HG03159 (cell line): ENCODE results near the gene ADI1.

Source experiments
- ATAC-seq: cut with Tn5 transposase; IDR thresholded peaks from one replicate; pipeline ENCODE4 v1.9.1; 2021; ENCODE audit warnings: mild to moderate bottlenecking, moderate library complexity; ENCODE audit not compliant: unreplicated experiment

Gene ADI1

GRCh38 chr2:3519255-3520205, at the start of gene ADI1:
TSS of gene ADI1 (minus strand) at chr2:3519531. CDS start at chr2:3519487, 44 bp downstream.
- peak; percentile 60 for ATAC-seq

GRCh38 chr2:3566806-3567205, 47.5 kb upstream of the ADI1 start:
- ATAC-seq = no peak

- no peak for ATAC-seq
Measured at GRCh38 chr2:3565117-3565516, 45.8 kb upstream of the ADI1 start.

GRCh38 chr2:3563521-3563976, 44.2 kb upstream of the ADI1 start:
- ATAC-seq = peak; percentile 39

- peak; percentile 97 for ATAC-seq
Measured at GRCh38 chr2:3558205-3559014, 39.1 kb upstream of the ADI1 start, which contains the start of gene RNASEH1. TSS of gene RNASEH1 (minus strand) at chr2:3558333. CDS start at chr2:3558260, 73 bp downstream.

- peak; percentile 30 for ATAC-seq
Measured at GRCh38 chr2:3557639-3558204, 38.4 kb upstream of the ADI1 start.

GRCh38 chr2:3553946-3554345, 34.6 kb upstream of the ADI1 start:
- no peak for ATAC-seq

- no peak for ATAC-seq
Measured at GRCh38 chr2:3547915-3548314, 28.6 kb upstream of the ADI1 start.

GRCh38 chr2:3545788-3546478, 26.6 kb upstream of the ADI1 start:
- no peak for ATAC-seq

GRCh38 chr2:3543023-3543683, 23.8 kb upstream of the ADI1 start:
- no peak for ATAC-seq

- no peak for ATAC-seq
Measured at GRCh38 chr2:3542107-3542506, 22.8 kb upstream of the ADI1 start.

- no peak for ATAC-seq
Measured at GRCh38 chr2:3539836-3540235, 20.5 kb upstream of the ADI1 start.

GRCh38 chr2:3536682-3537632, 17.6 kb upstream of the ADI1 start:
- ATAC-seq = no peak

GRCh38 chr2:3535794-3536681, 16.7 kb upstream of the ADI1 start:
- ATAC-seq = no peak

- ATAC-seq = no peak
Measured at GRCh38 chr2:3535467-3535793, 16.1 kb upstream of the ADI1 start.

GRCh38 chr2:3534251-3534814, 15.0 kb upstream of the ADI1 start:
- no peak for ATAC-seq

GRCh38 chr2:3533836-3534235, 14.5 kb upstream of the ADI1 start:
- ATAC-seq = no peak

- no peak for ATAC-seq
Measured at GRCh38 chr2:3532941-3533340, 13.6 kb upstream of the ADI1 start.
